Activated CD8-positive, alpha-beta memory T cell treated with anti-CD3 and anti-CD28 coated beads for 36 hours (primary cell): ENCODE measurements around the gene CDH24. TPM values are rescaled to one million over a fixed set of nuclear protein-coding genes. Genes with fewer than 3 reads are reported as not detected.

Experiments
- CTCF ChIA-PET: fragments of 350-600 bp; sonication (Branson Sonifier 250); formaldehyde crosslinking; loops from one replicate; lab custom pipeline; 2021; ENCODE audit warnings: antibody characterized with exemption; lab: Charles Lee
- POLR2A ChIA-PET: fragments of 350-600 bp; sonication (Branson Sonifier 250); formaldehyde crosslinking; loops from one replicate; lab custom pipeline; 2021; ENCODE audit warnings: antibody characterized with exemption; lab: Charles Lee
- total RNA-seq, 2 experiments: library from RNA; stranded (reverse); gene quantifications; one replicate each; pipeline ENCODE4 v1.2.3, GENCODE V29; 2021

Gene CDH24
- under 1 TPM; 0.53 to 0.82 TPM for total RNA-seq

- ChIA-PET POLR2A (interaction anchor here (0.6 to 1.6 kb wide), 7 partner anchors 11 to 218 kb away, joined by 3 to 8 read pairs (median 4); no protein-coding TSS in a partner anchor), CTCF (interaction anchor here (0.6 to 12.8 kb wide), 36 partner anchors 11 to 234 kb away, joined by 3 to 221 read pairs (median 6); partner anchors contain the start of genes ACIN1, AJUBA, C14orf119 and PRMT5)
Measured at GRCh38 chr14:23056956-23057756, at the start of gene CDH24. TSS of gene CDH24 (minus strand) at chr14:23057520. CDS start at chr14:23055733, 1,787 bp downstream.

GRCh38 chr14:23106747-23107045 lies 49.4 kb upstream of the CDH24 start:
- ChIA-PET CTCF (interaction anchor here (1.7 kb wide), 1 partner anchor 14 kb away, joined by 6 read pairs; no protein-coding TSS in a partner anchor), POLR2A (no interaction called here)

- POLR2A ChIA-PET, result no interaction called here
- CTCF ChIA-PET, result interaction anchor here (1.7 kb wide), 1 partner anchor 15 kb away, joined by 6 read pairs; no protein-coding TSS in a partner anchor
Measured at GRCh38 chr14:23105348-23105824, 48.1 kb upstream of the CDH24 start.

GRCh38 chr14:23104591-23105347 lies 47.4 kb upstream of the CDH24 start, which contains the start of gene CIROP:
TSS of gene CIROP (minus strand) at chr14:23104989. CDS start at chr14:23104920, 69 bp downstream.
- POLR2A ChIA-PET, result no interaction called here
- CTCF ChIA-PET, result interaction anchor here (0.8 kb wide), 1 partner anchor 16 kb away, joined by 3 read pairs; no protein-coding TSS in a partner anchor

GRCh38 chr14:23104070-23104590 lies 46.8 kb upstream of the CDH24 start:
- POLR2A ChIA-PET, result no interaction called here
- CTCF ChIA-PET, result interaction anchor here (0.8 kb wide), 1 partner anchor 17 kb away, joined by 3 read pairs; no protein-coding TSS in a partner anchor

- CTCF ChIA-PET, result no interaction called here
- POLR2A ChIA-PET, result no interaction called here
Measured at GRCh38 chr14:23103581-23103980, 46.3 kb upstream of the CDH24 start.

GRCh38 chr14:23102801-23103200 lies 45.5 kb upstream of the CDH24 start:
- ChIA-PET POLR2A (no interaction called here), CTCF (no interaction called here)

GRCh38 chr14:23101986-23102625 lies 44.8 kb upstream of the CDH24 start:
- ChIA-PET CTCF (interaction anchor here (1.0 to 2.4 kb wide), 3 partner anchors 18 to 34 kb away, joined by 3 to 8 read pairs (median 6); no protein-coding TSS in a partner anchor), POLR2A (no interaction called here)

GRCh38 chr14:23101213-23101970 lies 44.1 kb upstream of the CDH24 start:
- CTCF ChIA-PET, result interaction anchor here (1.0 to 2.4 kb wide), 4 partner anchors 19 to 43 kb away, joined by 3 to 8 read pairs (median 4); no protein-coding TSS in a partner anchor
- POLR2A ChIA-PET, result no interaction called here

GRCh38 chr14:23099212-23099861 lies 42.0 kb upstream of the CDH24 start:
- ChIA-PET CTCF (interaction anchor here (0.7 to 1.2 kb wide), 2 partner anchors 13 to 280 kb away, joined by 3 to 7 read pairs; no protein-coding TSS in a partner anchor), POLR2A (no interaction called here)

GRCh38 chr14:23097786-23098185 lies 40.5 kb upstream of the CDH24 start:
- CTCF ChIA-PET, result interaction anchor here (1.0 to 1.5 kb wide), 2 partner anchors 23 to 29 kb away, joined by 3 to 5 read pairs; no protein-coding TSS in a partner anchor
- POLR2A ChIA-PET, result no interaction called here

GRCh38 chr14:23095196-23096108 lies 38.1 kb upstream of the CDH24 start, which contains the start of gene C14orf119:
TSS of gene C14orf119 (plus strand) at chr14:23095505. CDS start at chr14:23097659, 2,154 bp downstream.
- POLR2A ChIA-PET, result interaction anchor here (0.6 to 1.8 kb wide), 11 partner anchors 10 to 226 kb away, joined by 3 to 11 read pairs (median 5); partner anchors contain the start of genes HAUS4 and PABPN1

GRCh38 chr14:23094666-23095195 lies 37.4 kb upstream of the CDH24 start, which contains the start of gene ACIN1:
TSS of gene ACIN1 (minus strand) at chr14:23095136. CDS start at chr14:23095112, 24 bp downstream.
- POLR2A ChIA-PET, result interaction anchor here (1.1 to 1.8 kb wide), 9 partner anchors 9 to 227 kb away, joined by 3 to 11 read pairs (median 5); partner anchors contain the start of genes HAUS4 and PABPN1

More at GRCh38 chr14:23095196-23096108, 38.1 kb upstream of the CDH24 start, which contains the start of gene C14orf119:
- CTCF ChIA-PET, result interaction anchor here (0.8 to 3.4 kb wide), 12 partner anchors 10 to 285 kb away, joined by 3 to 18 read pairs (median 6); partner anchors contain the start of gene CDH24

GRCh38 chr14:23093991-23094665 lies 36.8 kb upstream of the CDH24 start:
- POLR2A ChIA-PET, result interaction anchor here (0.6 to 1.8 kb wide), 9 partner anchors 9 to 227 kb away, joined by 3 to 11 read pairs (median 5); partner anchors contain the start of genes HAUS4 and PABPN1
- CTCF ChIA-PET, result interaction anchor here (0.8 to 3.4 kb wide), 12 partner anchors 9 to 207 kb away, joined by 3 to 18 read pairs (median 5); partner anchors contain the start of gene CDH24

More at GRCh38 chr14:23094666-23095195, 37.4 kb upstream of the CDH24 start, which contains the start of gene ACIN1:
- CTCF ChIA-PET, result interaction anchor here (0.8 to 3.4 kb wide), 14 partner anchors 9 to 286 kb away, joined by 3 to 18 read pairs (median 5); partner anchors contain the start of gene CDH24
